SH-SY5Y (cell line): Measurements from ENCODE around the gene PPP1R1C.

Experiments used
- GATA2 ChIP-seq: IDR thresholded peaks from 2 replicates; pipeline ENCODE4 v1.6.1; 2011; ENCODE audit warnings: mild to moderate bottlenecking, low read depth, low read length
- GATA3 ChIP-seq: IDR thresholded peaks from 2 replicates; pipeline ENCODE4 v1.6.1; 2011; ENCODE audit warnings: low read depth, mild to moderate bottlenecking, low read length, moderate library complexity

DNA sequence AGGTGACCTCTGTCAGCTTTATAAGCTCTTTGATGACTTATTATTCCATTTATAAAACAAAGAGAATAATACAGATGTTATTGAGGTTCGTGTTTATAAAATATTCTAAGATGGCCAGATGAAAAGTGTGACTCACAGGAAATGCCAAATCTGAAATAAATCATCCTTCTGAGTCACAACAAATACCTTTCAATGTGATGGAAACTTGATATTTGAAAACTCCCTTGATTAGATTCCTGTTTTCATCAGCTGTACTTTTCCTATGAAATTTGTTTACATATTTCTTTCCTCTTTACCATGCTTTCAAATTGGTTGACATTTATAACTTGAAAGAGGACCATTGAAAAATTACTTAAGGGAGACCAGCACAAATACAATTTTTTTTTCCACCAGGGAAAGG, 30.6 kb upstream of the PPP1R1C start:
- TF ChIP-seq GATA3 (no peak), GATA2 (no peak)
